AG04450 (cell line): ENCODE data around the gene WSB2. TPM values are rescaled to one million over a fixed set of nuclear protein-coding genes. Genes with fewer than 3 reads are reported as not detected.

Experiments
- CTCF ChIA-PET: fragments of 300-600, 350-600 bp; formaldehyde crosslinking; extraction: SDS; loops from one replicate; lab custom pipeline; 2022; ENCODE audit warnings: antibody characterized with exemption, inconsistent platforms; lab: Charles Lee
- POLR2A ChIA-PET: fragments of 350-600 bp; formaldehyde crosslinking; extraction: SDS; loops from one replicate; lab custom pipeline; 2021; ENCODE audit warnings: antibody characterized with exemption, inconsistent platforms; lab: Yijun Ruan, JAX
- DNase-seq: peaks from one replicate; pipeline ENCODE4 v3.0.0-alpha.2; 2011; ENCODE audit warnings: low read depth, low spot score
- H3K27ac ChIP-seq: one replicate; pipeline ENCODE4 v1.5.1; 2012; ENCODE audit warnings: low read depth, low read length, control low read depth
- H3K27me3 ChIP-seq: one replicate; pipeline ENCODE4 v1.6.0; 2012; ENCODE audit warnings: low read length; ENCODE audit not compliant: control insufficient read depth, insufficient read depth
- H3K4me3 ChIP-seq: 2 replicates; pipeline ENCODE4 v1.5.1; 2011; ENCODE audit warnings: mild to moderate bottlenecking, low read depth, low read length, control low read depth
- H3K9me3 ChIP-seq: 2 replicates; pipeline ENCODE4 v1.5.1; 2012; ENCODE audit warnings: low read length; ENCODE audit not compliant: control insufficient read depth, insufficient read depth
- polyA plus RNA-seq: library from polyadenylated mRNA; depleted of rRNA; stranded (reverse); fragments of >200 nt; gene quantifications from 2 replicates; pipeline ENCODE4 v1.2.3, GENCODE V29; 2011
- TF ChIP-seq, protein P1 (sequence below): IDR thresholded peaks from 2 replicates; pipeline ENCODE4 v1.5.1; 2011; ENCODE audit warnings: low read depth, low read length, control low read depth, inconsistent platforms

The WSB2 gene
- polyA plus RNA-seq, 1 experiment: 111 TPM

DNA sequence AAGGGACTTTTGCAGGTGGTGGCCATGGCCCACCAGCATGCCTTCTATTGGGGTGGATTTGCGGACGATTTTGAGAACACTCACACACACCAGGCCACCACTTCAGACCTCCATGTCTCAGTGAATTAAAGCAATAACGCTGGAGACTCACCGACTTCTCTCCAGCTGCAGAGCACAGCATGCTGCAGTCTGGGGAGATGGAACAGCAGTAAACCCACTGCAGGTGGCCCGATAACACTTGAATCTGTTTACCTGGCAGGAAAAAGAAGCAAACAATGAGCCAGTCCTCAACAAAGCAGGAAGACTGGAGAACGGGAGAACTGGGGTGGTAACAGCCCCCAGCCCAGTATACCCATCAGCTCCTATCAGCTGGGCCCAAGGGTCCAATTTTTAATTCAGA, 22.8 kb downstream of the WSB2 start:
- DNase-seq: no peak
- Histone ChIP-seq H3K27me3 (no peaks in the 10 kb centered on the region), H3K4me3 (no peak overlapping the region), H3K9me3 (no peaks in the 10 kb centered on the region), H3K27ac (no peak overlapping the region)
- CTCF ChIA-PET: no interaction called here
- POLR2A ChIA-PET: no interaction called here
- TF ChIP-seq, protein P1, sequence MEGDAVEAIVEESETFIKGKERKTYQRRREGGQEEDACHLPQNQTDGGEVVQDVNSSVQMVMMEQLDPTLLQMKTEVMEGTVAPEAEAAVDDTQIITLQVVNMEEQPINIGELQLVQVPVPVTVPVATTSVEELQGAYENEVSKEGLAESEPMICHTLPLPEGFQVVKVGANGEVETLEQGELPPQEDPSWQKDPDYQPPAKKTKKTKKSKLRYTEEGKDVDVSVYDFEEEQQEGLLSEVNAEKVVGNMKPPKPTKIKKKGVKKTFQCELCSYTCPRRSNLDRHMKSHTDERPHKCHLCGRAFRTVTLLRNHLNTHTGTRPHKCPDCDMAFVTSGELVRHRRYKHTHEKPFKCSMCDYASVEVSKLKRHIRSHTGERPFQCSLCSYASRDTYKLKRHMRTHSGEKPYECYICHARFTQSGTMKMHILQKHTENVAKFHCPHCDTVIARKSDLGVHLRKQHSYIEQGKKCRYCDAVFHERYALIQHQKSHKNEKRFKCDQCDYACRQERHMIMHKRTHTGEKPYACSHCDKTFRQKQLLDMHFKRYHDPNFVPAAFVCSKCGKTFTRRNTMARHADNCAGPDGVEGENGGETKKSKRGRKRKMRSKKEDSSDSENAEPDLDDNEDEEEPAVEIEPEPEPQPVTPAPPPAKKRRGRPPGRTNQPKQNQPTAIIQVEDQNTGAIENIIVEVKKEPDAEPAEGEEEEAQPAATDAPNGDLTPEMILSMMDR: no peak

- no peak overlapping the region for H3K27ac ChIP-seq
- TF ChIP-seq, protein P1: no peak
- H3K27me3 ChIP-seq: no peaks in the 10 kb centered on the region
- DNase-seq: no peak
- ChIA-PET POLR2A (interaction anchor here (0.5 kb wide), 1 partner anchor 324 kb away, joined by 6 read pairs; no protein-coding TSS in a partner anchor), CTCF (interaction anchor here (1.1 to 5.7 kb wide), 4 partner anchors 20 to 341 kb away, joined by 3 to 82 read pairs (median 9); no protein-coding TSS in a partner anchor)
- no peaks in the 10 kb centered on the region for H3K9me3 ChIP-seq
- no peak overlapping the region for H3K4me3 ChIP-seq
Observed at GRCh38 chr12:118036672-118037411, 24.1 kb downstream of the WSB2 start.

DNA sequence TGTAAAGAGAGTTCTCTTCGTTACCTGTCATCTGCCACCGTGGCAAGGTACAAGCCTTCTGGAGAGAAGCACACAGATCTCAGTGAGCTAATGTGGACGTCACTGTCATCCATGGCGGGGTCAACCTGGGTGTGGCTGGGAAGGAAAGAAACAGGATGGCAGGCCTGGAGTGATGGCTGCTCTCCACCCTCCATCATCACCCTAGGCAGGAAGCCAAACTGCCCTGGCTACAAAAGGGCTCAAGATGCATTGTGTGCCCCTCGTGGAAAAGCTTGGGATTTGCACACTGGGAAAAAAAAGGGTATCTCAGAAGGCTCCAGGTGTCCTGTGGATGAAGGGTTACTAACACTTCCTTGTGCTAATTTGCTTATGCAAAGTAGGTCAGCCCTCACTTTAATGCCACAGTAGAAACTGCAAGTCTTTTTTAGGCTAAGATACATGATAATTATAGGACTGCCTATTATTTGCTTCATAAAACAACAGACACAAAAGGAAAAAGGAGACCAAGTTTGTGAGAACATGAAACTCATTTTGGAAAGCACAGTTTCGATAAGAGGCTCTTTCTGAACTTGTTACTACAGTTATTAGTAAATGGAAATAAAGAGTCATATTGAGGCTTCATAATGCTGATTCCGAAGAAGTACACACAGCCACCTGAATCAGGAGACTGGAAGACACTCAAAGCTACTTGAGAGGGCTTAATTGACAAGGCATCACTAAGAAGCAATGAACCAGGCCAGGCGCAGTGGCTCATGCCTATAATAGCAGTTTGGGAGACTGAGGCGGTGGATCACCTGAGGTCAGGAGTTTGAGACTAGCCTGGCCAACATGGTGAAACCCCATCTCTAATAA, 25.6 kb downstream of the WSB2 start:
- TF ChIP-seq, protein P1: 0 out of 2 replicates have a peak, but pooled peaks have one; percentile 18
- Histone ChIP-seq H3K27me3 (no peaks in the 10 kb centered on the region), H3K9me3 (no peaks in the 10 kb centered on the region), H3K27ac (peak overlapping the region; percentile 21), H3K4me3 (no peak overlapping the region)
- DNase-seq: no peak
- CTCF ChIA-PET: interaction anchor here (0.6 to 5.7 kb wide), 12 partner anchors 9 to 161 kb away, joined by 3 to 82 read pairs (median 5); partner anchors contain the start of gene PEBP1
- POLR2A ChIA-PET: interaction anchor here (0.9 to 1.2 kb wide), 2 partner anchors 21 to 26 kb away, joined by 4 to 5 read pairs; partner anchors contain the start of gene WSB2

- Histone ChIP-seq H3K27ac (no peak overlapping the region), H3K27me3 (no peaks in the 10 kb centered on the region), H3K9me3 (no peaks in the 10 kb centered on the region), H3K4me3 (no peak overlapping the region)
- TF ChIP-seq, protein P1: peak; percentile 55
- CTCF ChIA-PET: interaction anchor here (0.6 to 5.7 kb wide), 15 partner anchors 10 to 160 kb away, joined by 3 to 82 read pairs (median 4); partner anchors contain the start of gene PEBP1
- DNase-seq: peak; percentile 37
- POLR2A ChIA-PET: interaction anchor here (0.9 to 1.2 kb wide), 2 partner anchors 22 to 26 kb away, joined by 4 to 5 read pairs; partner anchors contain the start of gene WSB2
Observed at GRCh38 chr12:118034429-118035189, 26.4 kb downstream of the WSB2 start.
